ENCODE measurements around the gene MAP6.

The MAP6 gene

GRCh38 chr11:75561426-75562047 lies 107.3 kb downstream of the MAP6 start:
- no peaks in the 10 kb centered on the region for H3K9me3 ChIP-seq (ENCODE audit: insufficient read depth, low read length)
- no peak overlapping the region for H3K4me2 ChIP-seq (ENCODE audit: low read depth, low read length, poor library complexity, severe bottlenecking)
- no peak overlapping the region for H2AFZ ChIP-seq (ENCODE audit: low read depth, low read length, severe bottlenecking)
- H3K27me3 ChIP-seq (ENCODE audit: low read length), result no peaks in the 10 kb centered on the region
- H4K20me1 ChIP-seq (ENCODE audit: low read depth, low read length), result no peaks in the 10 kb centered on the region
- H3K27ac ChIP-seq (ENCODE audit: low read depth, low read length), result no peak overlapping the region
- no peaks in the 10 kb centered on the region for H3K9me2 ChIP-seq (replicated peaks; ENCODE audit: insufficient read depth, low read length)
- no peaks in the 10 kb centered on the region for H3K79me2 ChIP-seq (ENCODE audit: insufficient read depth, low read length)
- H3K4me3 ChIP-seq (ENCODE audit: insufficient read depth, low read length, poor library complexity, severe bottlenecking), result no peak overlapping the region
- no peaks in the 10 kb centered on the region for H3K36me3 ChIP-seq (ENCODE audit: low read length)
- TF ChIP-seq EZH2phosphoT487 (conservative IDR thresholded peaks at IDR 0.05; ENCODE audit: low read length) (no peak), CTCF (IDR thresholded peaks at IDR 0.05; ENCODE audit: insufficient read depth, low read length, poor library complexity, severe bottlenecking) (no peak)
- no peaks in the 10 kb centered on the region for H3F3A ChIP-seq (ENCODE audit: insufficient read depth)
- H3K9ac ChIP-seq (ENCODE audit: low read length), result no peak overlapping the region

GRCh38 chr11:75560644-75561043 lies 108.2 kb downstream of the MAP6 start:
- no peaks in the 10 kb centered on the region for H3K36me3 ChIP-seq (ENCODE audit: low read length)
- no peaks in the 10 kb centered on the region for H3K27me3 ChIP-seq (ENCODE audit: low read length)
- H3K9me3 ChIP-seq (ENCODE audit: insufficient read depth, low read length), result no peaks in the 10 kb centered on the region
- H3K4me2 ChIP-seq (ENCODE audit: low read depth, low read length, poor library complexity, severe bottlenecking), result no peak overlapping the region
- no peak overlapping the region for H3K27ac ChIP-seq (ENCODE audit: low read depth, low read length)
- H4K20me1 ChIP-seq (ENCODE audit: low read depth, low read length), result no peaks in the 10 kb centered on the region
- no peaks in the 10 kb centered on the region for H3K79me2 ChIP-seq (ENCODE audit: insufficient read depth, low read length)
- H3K9ac ChIP-seq (ENCODE audit: low read length), result no peak overlapping the region
- TF ChIP-seq EZH2phosphoT487 (conservative IDR thresholded peaks at IDR 0.05; ENCODE audit: low read length), result no peak
- no peak for TF ChIP-seq CTCF (IDR thresholded peaks at IDR 0.05; ENCODE audit: insufficient read depth, low read length, poor library complexity, severe bottlenecking)
- no peaks in the 10 kb centered on the region for H3K9me2 ChIP-seq (replicated peaks; ENCODE audit: insufficient read depth, low read length)
- no peak overlapping the region for H2AFZ ChIP-seq (ENCODE audit: low read depth, low read length, severe bottlenecking)
- no peaks in the 10 kb centered on the region for H3F3A ChIP-seq (ENCODE audit: insufficient read depth)
- H3K4me3 ChIP-seq (ENCODE audit: insufficient read depth, low read length, poor library complexity, severe bottlenecking), result no peak overlapping the region

GRCh38 chr11:75558939-75559843 lies 109.6 kb downstream of the MAP6 start:
- no peak overlapping the region for H3K4me3 ChIP-seq (ENCODE audit: insufficient read depth, low read length, poor library complexity, severe bottlenecking)
- H2AFZ ChIP-seq (ENCODE audit: low read depth, low read length, severe bottlenecking), result no peak overlapping the region
- TF ChIP-seq EZH2phosphoT487 (conservative IDR thresholded peaks at IDR 0.05; ENCODE audit: low read length) (no peak), CTCF (IDR thresholded peaks at IDR 0.05; ENCODE audit: insufficient read depth, low read length, poor library complexity, severe bottlenecking) (no peak)
- no peaks in the 10 kb centered on the region for H3K79me2 ChIP-seq (ENCODE audit: insufficient read depth, low read length)
- H3K36me3 ChIP-seq (ENCODE audit: low read length), result no peaks in the 10 kb centered on the region
- H3K9me2 ChIP-seq (replicated peaks; ENCODE audit: insufficient read depth, low read length), result no peaks in the 10 kb centered on the region
- H3K27me3 ChIP-seq (ENCODE audit: low read length), result no peaks in the 10 kb centered on the region
- no peaks in the 10 kb centered on the region for H4K20me1 ChIP-seq (ENCODE audit: low read depth, low read length)
- no peaks in the 10 kb centered on the region for H3F3A ChIP-seq (ENCODE audit: insufficient read depth)
- no peak overlapping the region for H3K27ac ChIP-seq (ENCODE audit: low read depth, low read length)
- H3K4me2 ChIP-seq (ENCODE audit: low read depth, low read length, poor library complexity, severe bottlenecking), result no peak overlapping the region
- no peak overlapping the region for H3K9ac ChIP-seq (ENCODE audit: low read length)
- no peaks in the 10 kb centered on the region for H3K9me3 ChIP-seq (ENCODE audit: insufficient read depth, low read length)

Measured in SU-DHL-6 (cell line).